ENCODE data around the gene TPRG1L.

TPRG1L gene

GRCh38 chr1:3649342-3650247 is 24.8 kb downstream of the TPRG1L start, which contains the start of gene WRAP73:
TSS of gene WRAP73 (minus strand) at chr1:3650103. CDS start at chr1:3649999, 104 bp downstream.
- DNase-seq = peak; percentile 58

- DNase-seq = no peak
Measured at GRCh38 chr1:3650248-3651025, 25.6 kb downstream of the TPRG1L start.

- DNase-seq = no peak
Measured at GRCh38 chr1:3651026-3651929, 26.5 kb downstream of the TPRG1L start.

GRCh38 chr1:3651930-3652547 is 27.2 kb downstream of the TPRG1L start, which contains the start of gene TP73:
TSS of gene TP73 (plus strand) at chr1:3652516. CDS start at chr1:3682366, 29,850 bp downstream.
- peak; percentile 36 for DNase-seq

GRCh38 chr1:3652548-3653285 is 27.9 kb downstream of the TPRG1L start:
- DNase-seq = no peak

- DNase-seq = no peak
Measured at GRCh38 chr1:3653286-3653618, 28.4 kb downstream of the TPRG1L start.

DNA sequence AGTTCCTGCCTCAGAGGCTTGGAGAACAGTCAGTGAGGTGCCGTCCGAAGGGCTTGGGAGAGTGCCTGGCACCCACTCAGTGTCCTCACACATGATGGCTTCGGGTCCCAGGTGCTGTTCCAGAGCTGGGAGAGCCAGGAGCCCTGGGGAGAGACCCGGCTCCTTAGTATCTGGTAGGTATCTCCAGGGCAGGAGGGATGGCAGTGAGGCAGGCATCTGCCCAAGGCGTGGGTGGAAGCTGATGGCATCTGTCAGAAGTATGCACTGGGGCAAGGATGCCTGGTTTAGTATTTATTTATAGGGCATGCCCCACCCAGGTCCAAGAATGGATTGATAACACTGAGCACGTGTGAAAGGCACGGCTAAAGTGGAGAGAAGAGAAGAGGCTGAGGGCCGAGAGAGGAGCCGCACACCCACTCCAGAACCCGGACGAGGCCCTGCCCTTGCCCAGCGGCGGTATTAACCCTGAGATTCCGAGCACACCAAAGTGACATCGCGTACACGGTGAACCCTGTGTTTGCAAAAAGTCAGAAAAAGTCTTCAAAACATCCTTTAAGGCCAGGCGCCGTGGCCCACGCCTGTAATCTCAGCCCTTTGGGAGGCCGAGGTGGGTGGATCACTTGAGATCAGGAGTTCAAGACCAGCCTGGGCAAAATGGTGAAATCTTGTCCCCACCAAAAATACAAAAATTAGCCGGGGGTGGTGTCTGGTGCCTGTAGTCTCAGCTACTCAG is 29.9 kb downstream of the TPRG1L start:
- no peak for DNase-seq

DNA sequence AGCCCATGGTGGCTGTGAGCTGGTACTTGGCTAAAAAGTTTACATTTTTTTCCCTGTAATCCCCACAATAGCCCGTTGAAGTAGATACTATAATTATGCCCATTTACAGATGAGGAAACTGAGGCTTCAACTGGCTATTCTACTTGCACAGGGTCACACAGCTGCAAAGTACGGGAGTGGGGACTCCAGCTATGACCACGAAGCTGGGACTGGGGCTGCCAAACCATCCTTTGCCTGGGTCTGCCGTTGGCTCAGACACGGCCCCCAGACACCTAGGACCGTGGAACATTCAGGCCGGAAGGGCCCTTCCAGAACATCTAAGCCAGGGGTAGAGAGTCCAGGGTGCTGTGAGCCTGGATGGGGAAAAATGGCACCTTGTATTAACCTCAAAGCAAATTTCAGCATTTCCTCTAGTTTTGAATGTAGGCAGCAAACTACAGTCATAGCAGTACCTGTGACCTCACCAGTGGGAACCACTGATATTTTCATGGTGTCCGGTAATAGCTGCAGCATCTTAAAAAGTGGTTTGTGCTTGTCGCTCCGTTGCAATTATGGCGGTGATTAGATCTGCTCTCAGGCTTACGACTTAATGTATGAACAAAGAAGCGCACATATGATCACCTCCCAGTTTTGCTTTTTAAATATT is 31.8 kb downstream of the TPRG1L start:
- no peak for DNase-seq

DNA sequence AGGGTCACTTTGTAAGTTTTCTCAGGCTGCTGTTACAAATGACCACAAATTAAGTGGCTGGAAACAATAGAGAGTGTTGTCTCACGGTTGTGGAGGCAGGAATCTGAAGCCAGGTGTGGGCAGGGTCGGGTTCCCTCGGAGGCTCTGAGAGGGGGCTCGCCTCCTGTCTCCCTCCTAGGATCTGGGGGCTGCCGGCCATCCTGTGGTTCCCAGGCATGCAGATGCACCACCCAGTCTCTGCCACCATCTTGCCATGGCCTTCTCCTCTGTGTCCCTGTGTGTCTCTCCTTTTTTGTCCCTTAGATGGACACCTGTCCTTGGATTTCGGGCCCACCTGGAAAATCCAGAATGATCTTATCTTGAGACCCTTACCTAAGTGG is 32.3 kb downstream of the TPRG1L start:
- DNase-seq = no peak

DNA sequence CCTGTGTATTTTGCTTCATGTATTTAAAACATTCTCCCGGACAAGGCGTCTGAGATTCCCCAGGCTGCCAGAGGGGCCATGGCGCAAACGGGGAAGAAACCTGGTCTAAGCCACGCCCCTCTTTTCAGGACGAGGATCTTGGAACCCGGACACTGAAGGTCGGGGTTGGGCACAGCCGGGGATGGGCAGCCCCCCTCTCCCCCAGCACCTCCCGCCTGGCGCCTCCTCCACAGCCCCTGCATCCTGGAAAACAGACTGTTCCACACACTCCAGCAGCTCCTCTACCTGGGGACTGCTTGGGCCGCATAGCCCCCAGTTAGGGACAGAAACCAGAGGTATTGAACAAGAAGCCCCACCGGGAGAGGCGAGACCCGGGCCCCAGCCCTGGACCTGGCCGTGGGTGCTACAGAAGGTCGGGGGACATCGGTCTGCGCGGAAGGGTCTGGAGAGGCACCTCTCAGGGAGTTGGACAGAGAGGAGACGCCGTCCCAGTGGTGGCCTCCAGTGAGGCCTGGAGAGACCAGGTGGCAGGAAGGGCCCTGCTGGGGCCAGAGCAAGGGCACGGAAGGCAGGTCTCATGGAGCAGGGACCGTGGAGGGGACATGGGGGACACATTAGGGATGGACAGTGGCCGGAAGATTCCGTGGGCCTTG is 32.9 kb downstream of the TPRG1L start:
- peak; percentile 27 for DNase-seq

- DNase-seq = peak; percentile 43
Measured at GRCh38 chr1:3658231-3658615, 33.4 kb downstream of the TPRG1L start.

DNA sequence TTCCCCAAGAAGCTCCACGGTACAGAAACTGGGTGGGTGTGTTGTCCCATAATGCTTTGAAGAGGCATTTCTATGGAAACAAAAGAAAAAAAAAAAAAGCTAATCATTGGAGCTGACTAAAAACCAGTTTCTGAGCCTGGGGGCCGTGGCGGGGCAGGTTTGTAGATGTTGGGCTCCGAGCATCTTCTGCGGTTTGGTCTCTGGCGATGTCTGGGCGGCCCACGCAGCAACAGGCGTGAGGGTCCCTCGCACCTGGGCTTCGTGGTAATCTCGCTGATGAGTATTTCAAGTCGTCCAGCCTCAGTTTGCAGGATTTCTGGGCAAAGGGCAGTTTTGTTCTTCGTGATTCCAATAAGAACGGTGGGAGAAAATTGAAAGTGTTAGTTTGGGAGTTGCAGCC is 34.3 kb downstream of the TPRG1L start:
- DNase-seq = no peak

DNA sequence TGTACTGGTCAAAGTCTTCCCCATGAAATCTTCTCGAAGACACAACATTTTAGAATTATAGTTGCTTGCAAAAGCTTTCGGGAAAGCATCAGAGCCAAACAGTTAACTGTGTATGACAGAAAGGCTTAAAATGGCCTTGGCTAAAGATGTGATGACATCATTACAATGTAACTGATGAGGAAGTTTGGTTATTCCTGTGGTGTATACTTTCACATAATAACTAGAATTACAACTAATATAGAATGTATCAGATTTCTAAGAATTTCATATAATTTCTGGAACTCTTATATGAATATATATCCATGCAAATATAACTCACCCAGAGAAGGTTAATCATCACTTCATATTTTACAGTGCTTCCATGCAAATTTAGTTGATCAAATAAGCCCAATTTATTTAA is 35.9 kb downstream of the TPRG1L start:
- no peak for DNase-seq

- no peak for DNase-seq
Measured at GRCh38 chr1:3661631-3662030, 36.8 kb downstream of the TPRG1L start.

DNA sequence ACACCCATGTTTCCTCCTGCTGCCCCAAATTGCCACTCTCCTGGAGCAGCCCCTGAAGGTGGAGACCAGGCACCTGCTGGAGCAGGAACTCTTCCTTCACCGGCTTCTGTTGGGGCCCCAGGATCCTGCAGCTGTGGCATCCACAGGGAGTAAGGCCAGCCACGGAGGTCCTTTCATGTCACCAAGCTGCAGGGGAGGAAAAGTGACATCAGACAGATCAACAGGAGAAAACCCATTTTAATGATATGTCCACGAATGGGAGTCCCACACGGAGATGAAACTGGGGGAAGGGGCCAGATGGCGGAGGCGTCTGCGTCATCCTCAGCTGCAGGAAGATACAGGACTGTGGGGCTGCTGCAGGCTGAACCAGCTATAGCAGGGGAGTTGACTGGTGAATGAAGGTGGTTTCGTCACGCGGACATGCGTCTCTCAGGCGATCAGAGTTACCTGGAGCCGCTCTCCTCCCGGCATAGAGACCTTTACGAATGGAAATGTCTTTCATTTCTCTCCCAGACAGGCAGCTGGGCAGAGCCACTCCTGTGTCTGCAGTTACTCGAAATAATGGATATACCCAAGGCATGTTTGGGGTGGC is 37.4 kb downstream of the TPRG1L start:
- no peak for DNase-seq

- DNase-seq = peak; percentile 45
Measured at GRCh38 chr1:3663999-3664699, 39.3 kb downstream of the TPRG1L start.

DNA sequence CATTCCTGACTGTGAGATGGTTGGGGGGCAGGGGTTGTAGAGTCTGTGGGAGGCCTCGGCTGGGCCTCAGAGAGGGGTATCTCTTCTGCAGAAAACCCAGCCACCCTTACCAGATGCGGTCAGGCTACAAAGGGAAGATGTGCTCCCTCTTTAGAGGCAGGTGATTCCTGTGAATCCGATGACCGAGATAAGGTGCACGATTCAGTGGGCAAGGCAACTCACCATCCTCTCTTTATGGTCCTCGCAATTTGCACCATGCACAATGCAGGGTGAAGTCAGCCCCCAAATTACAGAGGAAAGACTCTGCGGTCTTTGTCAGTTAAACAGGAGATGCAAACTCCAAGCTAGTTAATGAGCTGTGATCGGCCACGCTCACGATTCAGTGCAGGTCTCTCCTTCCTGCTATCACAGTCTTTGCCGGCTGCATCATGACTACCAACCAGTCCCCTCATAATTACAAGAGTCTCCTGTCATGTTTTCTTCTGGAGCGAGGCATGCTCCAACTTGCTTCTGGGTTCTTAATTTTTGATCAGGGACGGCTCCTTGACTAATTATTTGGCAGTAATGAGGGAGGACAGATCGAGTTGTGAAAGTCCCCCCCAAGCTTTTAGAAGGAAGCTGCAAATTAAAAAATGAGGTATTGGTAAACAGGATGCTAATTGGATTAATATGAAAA is 40.0 kb downstream of the TPRG1L start:
- DNase-seq = no peak

GRCh38 chr1:3668148-3668547 is 43.3 kb downstream of the TPRG1L start:
- no peak for DNase-seq

Data from NCI-H510A treated with DMSO at 0.1 percent for 48 hours (cell line).